ENCODE measurements around the gene GNG7. TPM values are rescaled to one million over a fixed set of nuclear protein-coding genes. Genes with fewer than 3 reads are reported as not detected.
"Not testable (repeated sequence)": the region's sequence is repeated elsewhere in the genome, so short reads cannot be mapped to it uniquely, and the experiment has no call there.

GNG7 gene
- polyA plus RNA-seq, 10 donors, result 1.6 to 3.6 (median 2.3) TPM

DNA sequence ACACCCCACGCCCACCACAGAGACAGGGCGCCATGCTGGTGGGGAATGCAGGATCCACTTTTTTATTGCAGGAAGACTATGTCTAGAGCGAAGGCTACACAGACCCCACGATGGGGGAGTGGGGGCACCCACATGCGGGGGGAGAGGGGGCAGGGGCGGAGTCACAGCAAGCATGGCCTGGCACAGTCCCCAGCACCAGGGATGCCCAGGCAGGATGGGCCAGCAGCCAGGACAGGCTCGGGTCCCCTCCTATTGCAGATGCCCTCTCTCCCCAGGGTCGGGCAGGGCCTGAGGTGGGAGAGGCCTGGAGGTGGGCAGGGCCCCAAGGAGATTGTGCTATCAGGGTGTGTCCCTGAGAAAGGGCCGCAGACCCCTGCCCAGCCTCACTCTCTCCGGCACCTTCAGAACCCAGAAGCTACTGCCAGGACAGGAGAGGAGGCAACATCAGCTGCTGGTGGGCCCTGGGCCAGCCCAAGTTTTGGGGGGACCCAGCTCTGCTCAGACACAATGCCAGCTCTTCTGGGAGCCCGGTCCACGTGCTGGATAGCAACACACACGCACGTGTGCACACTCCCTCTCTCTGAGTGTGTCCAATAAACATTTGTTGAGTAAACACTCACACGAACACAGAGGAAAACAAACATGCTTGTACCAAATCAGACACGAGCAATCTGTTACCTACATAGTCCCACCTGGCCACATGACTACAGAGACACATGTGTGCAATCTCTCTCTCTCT is 12.2 kb upstream of the GNG7 start:
- no peak for DNase-seq

DNA sequence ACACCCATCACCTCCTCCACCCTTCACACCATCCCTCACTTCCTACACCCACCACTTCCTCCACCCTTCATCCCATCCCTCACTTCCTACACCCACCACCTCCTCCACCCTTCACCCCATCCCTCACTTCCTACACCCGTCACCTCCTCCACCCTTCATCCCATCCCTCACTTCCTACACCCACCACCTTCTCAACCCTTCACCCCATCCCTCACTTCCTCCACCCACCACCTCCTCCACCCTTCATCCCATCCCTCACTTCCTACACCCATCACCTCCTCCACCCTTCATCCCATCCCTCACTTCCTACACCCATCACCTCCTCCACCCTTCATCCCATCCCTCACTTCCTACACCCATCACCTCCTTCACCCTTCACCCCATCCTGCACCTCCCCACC is 11.6 kb upstream of the GNG7 start:
- not testable (repeated sequence) for DNase-seq

DNA sequence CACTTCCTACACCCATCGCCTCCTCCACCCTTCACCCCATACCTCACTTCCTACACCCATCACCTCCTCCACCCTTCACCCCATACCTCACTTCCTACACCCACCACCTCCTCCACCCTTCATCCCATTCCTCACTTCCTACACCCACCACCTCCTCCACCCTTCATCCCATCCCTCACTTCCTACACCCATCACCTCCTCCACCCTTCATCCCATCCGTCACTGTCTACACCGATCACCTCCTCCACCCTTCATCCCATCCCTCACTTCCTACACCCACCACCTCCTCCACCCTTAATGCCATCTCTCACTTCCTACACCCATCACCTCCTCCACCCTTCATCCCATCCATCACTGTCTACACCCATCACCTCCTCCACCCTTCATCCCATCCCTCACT is 10.7 kb upstream of the GNG7 start:
- not testable (repeated sequence) for DNase-seq

GRCh38 chr19:2711875-2712205 is 9.3 kb upstream of the GNG7 start:
- DNase-seq, result no peak

DNA sequence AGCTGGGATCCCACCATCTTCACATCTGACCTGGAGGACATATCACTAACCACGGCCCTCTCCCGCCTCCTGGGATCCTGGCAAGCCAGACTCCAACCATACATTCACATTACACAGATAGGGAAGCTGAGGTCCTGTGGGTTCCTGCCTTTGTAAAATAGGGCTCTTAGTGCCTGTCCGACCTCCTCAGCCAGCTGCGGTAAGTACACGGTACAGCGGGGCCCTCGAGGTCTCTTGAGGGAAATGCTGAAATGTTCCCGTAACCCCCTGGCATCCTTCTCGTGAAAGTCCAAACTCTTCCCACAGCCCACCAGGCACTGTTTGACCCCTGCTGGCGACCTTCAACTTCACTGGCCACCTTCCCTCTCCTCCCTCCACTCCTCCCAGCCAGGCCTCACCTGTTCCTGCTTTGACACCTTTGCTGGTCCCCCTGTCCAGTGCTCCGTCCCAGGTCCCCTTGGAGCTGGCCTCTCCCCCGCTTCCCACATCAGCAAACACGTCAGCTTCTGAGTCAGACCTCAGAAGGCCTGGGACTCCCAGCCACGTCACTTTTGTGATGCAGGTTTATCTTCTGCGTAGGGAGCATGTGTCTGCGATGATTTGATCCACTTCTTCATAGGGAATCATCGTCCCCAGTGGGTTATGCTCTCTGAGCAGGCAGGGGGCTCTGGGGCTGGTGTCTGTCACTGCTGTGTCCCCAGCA is 8.8 kb upstream of the GNG7 start:
- DNase-seq, result no peak

GRCh38 chr19:2706251-2706650 is 3.8 kb upstream of the GNG7 start:
- no peak for DNase-seq

- no peak for DNase-seq
Measured at GRCh38 chr19:2703691-2704216, 1.3 kb upstream of the GNG7 start.

GRCh38 chr19:2703077-2703437 is 563 bp upstream of the GNG7 start:
- DNase-seq, result no peak

DNA sequence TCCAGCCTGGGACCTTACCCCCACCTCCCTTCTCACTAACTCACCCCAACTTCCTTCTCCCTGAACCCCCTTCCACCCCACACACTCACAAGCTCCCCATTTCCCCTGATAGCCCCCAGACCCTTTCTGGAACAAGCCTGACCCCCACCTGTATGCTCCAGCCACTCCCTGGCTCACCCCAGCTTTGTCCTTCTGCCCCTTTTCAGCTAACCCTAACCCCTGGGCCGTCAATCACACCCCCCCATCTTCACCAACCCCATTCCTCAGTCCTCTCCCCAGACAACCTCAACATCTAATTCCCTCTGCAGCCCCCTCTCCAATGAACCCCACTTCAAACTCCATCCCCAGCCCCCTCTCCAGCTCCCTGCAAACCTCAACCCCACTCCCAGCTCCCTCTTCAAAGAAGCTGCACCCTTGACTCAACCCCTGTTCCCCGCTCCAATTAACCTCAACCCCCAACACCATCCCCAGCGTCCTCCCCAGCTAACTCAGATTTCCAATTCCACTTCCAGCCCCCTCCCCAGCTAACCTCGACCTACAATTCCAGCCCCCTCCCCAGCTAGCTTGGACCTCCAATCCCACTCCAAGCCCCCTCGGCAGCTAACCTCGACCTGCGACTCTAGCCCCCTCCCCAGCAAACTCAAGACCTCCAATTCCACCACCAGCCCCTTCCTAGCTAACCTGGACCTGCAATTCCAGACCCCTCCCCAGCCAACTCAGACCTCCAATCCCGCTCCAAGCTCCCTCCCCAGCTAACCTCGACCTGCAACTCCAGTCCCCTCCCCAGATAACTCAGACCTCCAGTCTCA is 929 bp downstream of the GNG7 start:
- no peak for DNase-seq

DNA sequence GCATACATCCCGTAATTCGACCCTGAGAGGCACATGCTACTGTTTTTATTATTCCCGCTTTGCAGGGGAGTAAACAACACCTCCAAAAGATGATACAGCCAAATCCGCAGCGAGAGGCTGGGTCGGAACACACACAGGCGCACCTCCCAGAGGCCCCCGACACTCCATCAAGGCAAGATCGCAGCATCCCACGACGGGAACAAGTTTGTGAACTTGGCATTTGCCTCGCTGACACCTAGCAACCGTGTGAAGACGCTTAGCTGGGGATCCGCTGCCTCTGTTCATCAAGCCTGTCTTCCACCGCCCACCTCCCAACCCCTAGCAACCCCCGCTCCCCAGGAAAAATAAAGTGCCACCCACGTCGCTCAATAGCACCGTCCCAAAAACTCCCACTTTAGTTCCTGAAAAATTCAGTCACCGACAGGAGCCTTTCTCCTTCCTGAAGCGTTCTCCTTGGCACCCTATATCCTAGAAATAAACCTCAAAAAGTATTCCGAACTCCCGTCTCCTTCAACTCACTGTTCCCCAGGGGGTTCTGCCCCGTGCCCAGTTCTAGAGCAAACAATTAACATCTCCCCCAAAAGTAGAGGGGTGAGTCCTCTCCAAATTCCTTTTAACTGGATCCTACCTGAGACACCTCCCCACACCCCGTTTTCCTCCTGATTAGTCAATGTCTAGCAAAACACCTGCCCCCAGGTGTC is 1.7 kb downstream of the GNG7 start:
- no peak for DNase-seq

- no peak for DNase-seq
Measured at GRCh38 chr19:2699413-2700140, 2.9 kb downstream of the GNG7 start.

DNA sequence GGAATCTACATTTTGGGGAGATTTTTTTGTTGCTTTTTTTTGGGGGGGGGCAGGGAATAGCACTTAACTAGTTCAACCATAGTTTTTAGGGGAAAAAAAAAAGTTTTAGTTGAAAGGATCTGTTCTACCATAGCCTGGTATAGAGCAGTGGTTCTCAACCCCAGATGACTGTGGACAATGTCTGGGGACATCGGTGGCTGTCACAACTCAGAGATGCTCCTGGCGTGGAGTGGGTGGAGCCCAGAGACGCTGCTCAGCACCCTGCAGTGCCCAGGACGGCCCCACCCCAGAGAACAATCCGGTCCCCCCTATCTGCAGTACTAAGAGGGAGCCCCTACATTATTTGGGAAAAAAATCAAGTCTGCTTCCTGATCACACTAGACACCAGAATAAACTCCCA is 8.3 kb downstream of the GNG7 start:
- DNase-seq, result no peak

DNA sequence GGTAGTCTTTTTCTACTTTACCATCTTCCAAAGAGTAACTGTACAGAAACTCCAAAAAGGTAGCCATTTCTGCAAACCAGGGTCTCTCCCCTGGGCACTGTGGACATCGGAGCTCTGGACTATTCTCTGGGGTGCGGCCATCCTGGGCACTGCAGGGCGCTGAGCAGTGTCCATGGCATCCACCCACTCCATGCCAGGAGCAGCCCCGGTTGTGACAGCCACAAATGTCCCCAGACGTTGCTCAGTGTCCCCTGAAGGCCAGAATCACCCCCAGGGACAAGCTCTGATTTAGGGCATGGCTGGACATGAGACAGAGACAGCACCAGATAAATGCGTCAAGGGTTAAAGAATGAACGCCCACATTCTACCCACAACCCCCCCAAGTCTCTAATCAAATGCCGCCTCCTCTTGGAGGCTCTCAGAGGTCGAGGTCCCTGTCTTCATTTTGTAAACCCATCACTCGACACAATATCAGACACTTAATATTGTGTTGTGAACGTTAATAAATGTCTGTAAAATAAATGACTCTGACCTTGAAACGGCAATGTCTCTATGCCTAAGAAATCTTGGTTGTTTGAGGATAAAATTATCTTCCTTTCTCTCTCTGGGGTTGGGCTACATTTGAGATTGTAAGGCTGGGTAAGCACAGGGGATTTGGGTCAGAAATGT is 8.9 kb downstream of the GNG7 start:
- DNase-seq, result no peak

GRCh38 chr19:2691951-2692350 is 10.5 kb downstream of the GNG7 start:
- DNase-seq, result no peak

DNA sequence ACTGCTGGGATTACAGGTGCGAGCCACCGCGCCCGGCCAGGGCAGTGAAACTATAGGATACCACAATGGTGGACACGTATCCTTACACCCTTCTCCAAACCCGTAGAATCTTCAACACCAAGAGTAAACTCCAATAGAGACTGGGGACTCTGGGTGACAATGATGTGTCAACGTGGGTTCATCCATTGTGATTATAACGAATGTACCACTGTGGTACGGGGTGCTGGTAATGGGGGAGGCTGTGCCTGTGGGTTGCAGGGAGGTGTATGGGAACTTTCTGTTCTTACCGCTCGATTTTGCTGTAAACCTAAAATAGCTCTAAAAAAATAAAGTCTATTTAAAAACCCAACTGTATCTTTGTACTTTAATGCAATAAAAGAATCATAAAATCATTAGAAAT is 11.6 kb downstream of the GNG7 start:
- DNase-seq, result no peak

GRCh38 chr19:2686360-2686759 is 16.1 kb downstream of the GNG7 start:
- no peak for DNase-seq

GRCh38 chr19:2685204-2685704 is 17.2 kb downstream of the GNG7 start:
- DNase-seq, result no peak

DNA sequence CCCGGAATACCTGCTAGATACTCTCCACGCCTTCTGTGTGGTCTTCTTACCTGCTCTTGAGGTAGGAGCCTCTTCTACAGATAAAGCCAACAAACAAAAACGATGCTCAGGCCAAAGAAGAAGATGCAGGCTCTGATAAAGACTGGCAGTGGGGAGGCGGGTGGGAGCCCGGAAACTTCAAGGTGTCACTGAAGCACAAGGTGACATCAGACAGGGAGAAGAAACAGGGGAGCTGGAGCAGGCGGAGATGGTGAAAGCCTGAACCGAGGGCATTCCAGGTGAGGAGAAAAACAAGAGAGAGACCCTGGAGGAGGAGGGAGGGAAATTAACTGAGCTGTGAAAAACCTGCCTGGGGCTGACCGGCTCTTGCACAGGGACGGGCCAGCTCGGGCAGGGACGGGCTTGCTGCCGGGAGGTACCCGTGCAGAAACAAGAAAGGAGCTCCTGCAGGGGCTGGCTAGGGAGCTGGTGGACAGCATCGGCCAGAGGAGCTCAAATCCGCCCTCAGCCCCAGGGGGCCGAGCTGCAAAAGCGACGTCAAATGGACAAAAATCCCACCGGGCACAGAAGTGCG is 19.0 kb downstream of the GNG7 start:
- DNase-seq, result no peak

GRCh38 chr19:2680808-2681207 is 21.7 kb downstream of the GNG7 start:
- no peak for DNase-seq

GRCh38 chr19:2679439-2679838 is 23.1 kb downstream of the GNG7 start:
- DNase-seq, result no peak

Data from muscle of back (tissue), 11 donors.